ENCODE measurements around the gene DIAPH1.

Gene DIAPH1

GRCh38 chr5:141523991-141524390, 94.8 kb downstream of the DIAPH1 start:
- Histone ChIP-seq H3K9ac (ENCODE audit: low read depth, low read length) (no peak overlapping the region), H3K27me3 (ENCODE audit: control insufficient read depth, insufficient read depth, low read length) (no peaks in the 10 kb centered on the region), H3K4me3 (ENCODE audit: low read depth, low read length) (no peak overlapping the region), H3K36me3 (ENCODE audit: control insufficient read depth, insufficient read depth, low read length) (peaks cover 11% of the 10 kb centered on the region), H3K9me3 (ENCODE audit: control insufficient read depth, insufficient read depth, low read length) (no peaks in the 10 kb centered on the region), H3K4me1 (ENCODE audit: control insufficient read depth, insufficient read depth, low read length) (peaks cover 12% of the 10 kb centered on the region)

DNA sequence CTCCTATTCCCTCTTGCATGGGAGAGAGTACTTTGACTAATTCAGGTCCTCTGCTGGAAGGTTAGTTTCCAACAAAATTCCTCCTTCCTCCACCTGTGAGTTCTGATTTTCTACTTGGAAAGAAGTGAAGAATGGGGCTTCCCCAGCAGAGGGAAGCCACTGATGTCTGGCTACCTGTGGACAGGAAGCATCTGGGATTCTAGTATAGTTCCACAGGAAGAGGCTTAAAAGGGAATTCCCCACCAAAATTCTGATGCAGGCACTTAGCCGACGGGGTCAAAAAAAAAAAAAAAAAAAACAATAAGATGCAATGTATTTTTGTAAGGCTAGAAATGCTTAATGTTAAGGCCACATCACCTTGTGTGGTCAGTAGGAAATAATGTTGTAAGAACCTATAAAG, 96.5 kb downstream of the DIAPH1 start:
- Histone ChIP-seq H3K9ac (ENCODE audit: low read depth, low read length) (no peak overlapping the region), H3K27me3 (ENCODE audit: control insufficient read depth, insufficient read depth, low read length) (no peaks in the 10 kb centered on the region), H3K4me3 (ENCODE audit: low read depth, low read length) (no peak overlapping the region), H3K4me1 (ENCODE audit: control insufficient read depth, insufficient read depth, low read length) (peaks cover 12% of the 10 kb centered on the region), H3K9me3 (ENCODE audit: control insufficient read depth, insufficient read depth, low read length) (no peaks in the 10 kb centered on the region), H3K36me3 (ENCODE audit: control insufficient read depth, insufficient read depth, low read length) (peaks cover 5% of the 10 kb centered on the region)

- Histone ChIP-seq H3K4me3 (ENCODE audit: low read depth, low read length) (no peak overlapping the region), H3K9me3 (ENCODE audit: control insufficient read depth, insufficient read depth, low read length) (no peaks in the 10 kb centered on the region), H3K4me1 (ENCODE audit: control insufficient read depth, insufficient read depth, low read length) (peaks cover 12% of the 10 kb centered on the region), H3K36me3 (ENCODE audit: control insufficient read depth, insufficient read depth, low read length) (peaks cover 8% of the 10 kb centered on the region), H3K27me3 (ENCODE audit: control insufficient read depth, insufficient read depth, low read length) (no peaks in the 10 kb centered on the region), H3K9ac (ENCODE audit: low read depth, low read length) (no peak overlapping the region)
Measured at GRCh38 chr5:141521244-141521781, 97.5 kb downstream of the DIAPH1 start.

- Histone ChIP-seq H3K9ac (ENCODE audit: low read depth, low read length) (no peak overlapping the region), H3K36me3 (ENCODE audit: control insufficient read depth, insufficient read depth, low read length) (peaks cover 13% of the 10 kb centered on the region), H3K4me1 (ENCODE audit: control insufficient read depth, insufficient read depth, low read length) (peaks cover 6% of the 10 kb centered on the region), H3K4me3 (ENCODE audit: low read depth, low read length) (no peak overlapping the region), H3K9me3 (ENCODE audit: control insufficient read depth, insufficient read depth, low read length) (no peaks in the 10 kb centered on the region), H3K27me3 (ENCODE audit: control insufficient read depth, insufficient read depth, low read length) (no peaks in the 10 kb centered on the region)
Measured at GRCh38 chr5:141519605-141520565, 98.9 kb downstream of the DIAPH1 start.

- Histone ChIP-seq H3K4me1 (ENCODE audit: control insufficient read depth, insufficient read depth, low read length) (peaks cover 8% of the 10 kb centered on the region), H3K4me3 (ENCODE audit: low read depth, low read length) (no peak overlapping the region), H3K36me3 (ENCODE audit: control insufficient read depth, insufficient read depth, low read length) (peaks cover 13% of the 10 kb centered on the region), H3K27me3 (ENCODE audit: control insufficient read depth, insufficient read depth, low read length) (no peaks in the 10 kb centered on the region), H3K9me3 (ENCODE audit: control insufficient read depth, insufficient read depth, low read length) (no peaks in the 10 kb centered on the region), H3K9ac (ENCODE audit: low read depth, low read length) (no peak overlapping the region)
Measured at GRCh38 chr5:141518618-141519015, 100.2 kb downstream of the DIAPH1 start.

DNA sequence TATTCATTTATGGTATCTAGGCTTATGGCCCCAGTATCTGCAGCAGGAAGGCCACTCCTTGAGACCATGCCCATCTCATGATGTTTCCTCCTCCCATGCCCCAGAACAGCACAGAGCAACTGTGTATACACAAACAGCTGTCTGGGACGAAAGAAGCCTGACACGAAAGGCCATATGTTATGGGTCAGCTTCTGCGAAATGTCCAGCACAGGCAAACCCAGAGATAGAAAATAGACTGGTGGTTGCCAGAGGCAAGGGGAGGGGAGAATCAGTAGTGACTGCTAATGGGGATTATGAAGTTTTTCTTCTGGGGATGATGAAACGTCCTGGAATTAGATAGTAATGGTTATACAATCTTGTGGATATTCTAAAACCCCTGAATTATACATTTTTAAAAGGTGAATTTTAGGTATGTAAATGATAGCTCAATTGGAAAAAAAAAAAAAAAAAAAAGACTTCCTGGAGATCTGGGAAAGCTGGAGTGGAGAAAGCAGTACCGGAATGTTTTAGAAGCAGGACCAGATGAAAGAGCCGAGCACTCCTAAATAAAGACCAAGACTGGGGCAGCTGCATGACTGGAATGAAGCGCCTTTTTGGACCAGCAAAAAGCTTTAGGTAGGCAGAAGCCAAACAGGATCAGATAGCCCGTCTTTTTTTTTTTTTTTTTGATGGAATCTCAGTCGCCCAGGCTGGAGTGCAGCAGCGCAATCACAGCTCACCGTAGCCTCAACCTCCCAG, 100.8 kb downstream of the DIAPH1 start:
- Histone ChIP-seq H3K27me3 (ENCODE audit: control insufficient read depth, insufficient read depth, low read length) (no peaks in the 10 kb centered on the region), H3K9me3 (ENCODE audit: control insufficient read depth, insufficient read depth, low read length) (no peaks in the 10 kb centered on the region), H3K36me3 (ENCODE audit: control insufficient read depth, insufficient read depth, low read length) (peaks cover 13% of the 10 kb centered on the region), H3K9ac (ENCODE audit: low read depth, low read length) (no peak overlapping the region), H3K4me1 (ENCODE audit: control insufficient read depth, insufficient read depth, low read length) (peaks cover 8% of the 10 kb centered on the region), H3K4me3 (ENCODE audit: low read depth, low read length) (no peak overlapping the region)

GRCh38 chr5:141517312-141517711, 101.5 kb downstream of the DIAPH1 start:
- Histone ChIP-seq H3K4me3 (ENCODE audit: low read depth, low read length) (no peak overlapping the region), H3K4me1 (ENCODE audit: control insufficient read depth, insufficient read depth, low read length) (peaks cover 8% of the 10 kb centered on the region), H3K27me3 (ENCODE audit: control insufficient read depth, insufficient read depth, low read length) (no peaks in the 10 kb centered on the region), H3K9me3 (ENCODE audit: control insufficient read depth, insufficient read depth, low read length) (no peaks in the 10 kb centered on the region), H3K9ac (ENCODE audit: low read depth, low read length) (no peak overlapping the region), H3K36me3 (ENCODE audit: control insufficient read depth, insufficient read depth, low read length) (peaks cover 13% of the 10 kb centered on the region)

- H3K36me3 ChIP-seq (ENCODE audit: control insufficient read depth, insufficient read depth, low read length): peaks cover 13% of the 10 kb centered on the region
Measured at GRCh38 chr5:141516672-141517025, 102.2 kb downstream of the DIAPH1 start.

DNA sequence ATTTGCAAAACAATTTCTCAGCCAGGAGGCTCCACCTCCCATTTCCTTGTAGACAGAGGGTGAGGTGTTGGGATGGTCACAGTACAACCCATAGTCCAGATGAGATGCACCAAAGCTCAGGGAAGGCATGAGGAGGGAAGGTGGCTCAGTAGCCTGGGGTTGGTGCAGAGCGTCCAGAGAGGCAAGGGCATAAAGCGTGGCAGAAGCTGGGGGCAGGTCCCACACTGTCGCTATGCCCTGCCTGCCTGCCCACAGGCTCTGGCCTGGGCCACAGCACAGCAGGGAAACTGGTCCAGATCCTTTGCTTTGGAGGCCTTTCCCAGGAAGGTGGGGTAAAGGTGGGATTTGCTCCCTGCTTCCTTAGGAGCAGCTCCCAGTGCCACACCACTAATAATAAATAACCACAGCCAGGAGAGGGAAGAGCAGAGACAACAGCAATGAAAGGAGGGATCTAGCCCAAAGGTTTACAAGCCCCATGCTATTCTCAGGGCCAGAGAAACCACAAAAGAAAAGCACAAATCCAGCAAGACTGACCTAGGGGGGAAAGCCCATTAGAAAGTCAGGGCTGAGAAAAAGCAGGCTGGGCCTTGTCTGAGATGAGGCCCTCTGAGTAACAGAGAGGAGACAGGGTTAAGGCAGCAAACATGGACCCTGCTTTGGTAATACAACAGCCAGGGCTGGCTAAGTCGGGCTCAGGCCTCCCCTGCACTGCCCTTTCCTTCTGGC, 102.7 kb downstream of the DIAPH1 start:
- H3K9ac ChIP-seq (ENCODE audit: low read depth, low read length): no peak overlapping the region
- peaks cover 8% of the 10 kb centered on the region for H3K4me1 ChIP-seq (ENCODE audit: control insufficient read depth, insufficient read depth, low read length)
- H3K36me3 ChIP-seq (ENCODE audit: control insufficient read depth, insufficient read depth, low read length): peaks cover 14% of the 10 kb centered on the region
- no peaks in the 10 kb centered on the region for H3K9me3 ChIP-seq (ENCODE audit: control insufficient read depth, insufficient read depth, low read length)
- H3K4me3 ChIP-seq (ENCODE audit: low read depth, low read length): no peak overlapping the region
- no peaks in the 10 kb centered on the region for H3K27me3 ChIP-seq (ENCODE audit: control insufficient read depth, insufficient read depth, low read length)

More at GRCh38 chr5:141516672-141517025, 102.2 kb downstream of the DIAPH1 start:
- H3K27me3 ChIP-seq (ENCODE audit: control insufficient read depth, insufficient read depth, low read length): no peaks in the 10 kb centered on the region
- no peak overlapping the region for H3K9ac ChIP-seq (ENCODE audit: low read depth, low read length)
- no peak overlapping the region for H3K4me3 ChIP-seq (ENCODE audit: low read depth, low read length)
- H3K9me3 ChIP-seq (ENCODE audit: control insufficient read depth, insufficient read depth, low read length): no peaks in the 10 kb centered on the region
- H3K4me1 ChIP-seq (ENCODE audit: control insufficient read depth, insufficient read depth, low read length): peaks cover 8% of the 10 kb centered on the region

DNA sequence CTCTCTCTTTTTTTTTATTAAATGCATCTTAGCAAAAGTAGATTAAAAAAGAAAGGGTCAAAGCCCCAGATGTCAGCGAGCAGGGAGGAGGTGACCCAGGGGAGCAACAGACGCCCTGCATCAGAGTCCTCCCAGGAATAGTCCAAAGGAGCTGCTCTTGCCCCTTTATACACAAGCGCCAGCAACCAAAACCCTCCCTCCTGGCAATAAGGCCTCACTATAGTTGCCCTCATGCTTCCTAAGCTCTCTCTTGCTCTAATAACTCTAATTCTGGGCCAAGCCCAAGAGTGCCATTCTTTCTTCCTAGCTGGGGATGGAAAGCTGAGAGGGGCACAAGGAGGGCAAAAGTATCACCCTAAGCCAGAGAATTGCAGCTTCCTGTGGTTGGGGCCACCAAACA, 103.7 kb downstream of the DIAPH1 start:
- Histone ChIP-seq H3K4me1 (ENCODE audit: control insufficient read depth, insufficient read depth, low read length) (peaks cover 8% of the 10 kb centered on the region), H3K9ac (ENCODE audit: low read depth, low read length) (no peak overlapping the region)

DNA sequence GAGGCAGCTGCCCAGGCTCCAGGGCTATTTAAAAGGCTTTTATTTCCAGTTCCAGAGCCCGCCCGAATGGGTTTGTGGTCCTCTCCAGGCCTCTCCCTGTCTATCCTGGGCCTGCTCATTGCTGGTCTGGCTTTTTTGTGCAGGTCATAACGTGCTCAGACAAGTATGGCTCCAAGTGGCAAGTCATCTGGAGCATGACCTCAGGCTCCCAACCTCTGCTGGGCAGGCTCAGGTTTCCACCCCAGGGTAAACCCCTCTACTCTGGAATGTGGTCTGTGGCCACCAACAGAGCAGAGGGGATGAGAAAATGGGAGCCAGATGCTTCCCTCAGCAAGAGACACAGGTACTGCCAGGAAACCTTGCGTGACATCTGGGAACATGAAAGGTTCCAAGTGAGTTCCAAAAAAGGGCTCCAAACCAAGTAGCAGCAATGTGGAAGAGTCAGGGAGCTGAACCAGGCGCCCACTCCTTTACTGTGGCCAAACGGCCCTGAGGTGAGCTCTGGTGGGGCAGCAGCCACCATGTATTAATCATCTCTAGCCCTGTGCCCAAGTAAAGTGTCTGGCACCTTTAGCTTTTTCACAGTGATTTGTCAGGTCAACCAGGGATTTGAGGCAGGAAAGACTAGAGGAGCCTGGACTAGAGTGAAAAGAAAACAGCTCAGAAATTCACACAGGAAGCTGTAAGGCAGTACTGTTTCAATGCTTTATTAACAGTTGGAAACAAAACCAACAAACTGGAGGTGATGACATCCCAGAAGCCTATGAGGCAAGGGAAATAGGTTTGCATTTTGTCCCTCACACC, 104.3 kb downstream of the DIAPH1 start:
- no peaks in the 10 kb centered on the region for H3K9me3 ChIP-seq (ENCODE audit: control insufficient read depth, insufficient read depth, low read length)
- H3K4me3 ChIP-seq (ENCODE audit: low read depth, low read length): peak overlapping the region; percentile 69
- H3K27me3 ChIP-seq (ENCODE audit: control insufficient read depth, insufficient read depth, low read length): no peaks in the 10 kb centered on the region
- H3K36me3 ChIP-seq (ENCODE audit: control insufficient read depth, insufficient read depth, low read length): peaks cover 20% of the 10 kb centered on the region
- no peak overlapping the region for H3K9ac ChIP-seq (ENCODE audit: low read depth, low read length)
- peaks cover 8% of the 10 kb centered on the region for H3K4me1 ChIP-seq (ENCODE audit: control insufficient read depth, insufficient read depth, low read length)

More for the DNA sequence above, 103.7 kb downstream of the DIAPH1 start:
- no peak overlapping the region for H3K4me3 ChIP-seq (ENCODE audit: low read depth, low read length)
- H3K27me3 ChIP-seq (ENCODE audit: control insufficient read depth, insufficient read depth, low read length): no peaks in the 10 kb centered on the region
- no peaks in the 10 kb centered on the region for H3K9me3 ChIP-seq (ENCODE audit: control insufficient read depth, insufficient read depth, low read length)
- H3K36me3 ChIP-seq (ENCODE audit: control insufficient read depth, insufficient read depth, low read length): peaks cover 20% of the 10 kb centered on the region

All from iPS-15b (cell line).